22Rv1 (cell line): ENCODE results near the gene RPTOR.

ENCODE experiments used
- CTCF ChIP-seq: fragments of 450-650 bp; IDR thresholded peaks from 2 replicates; pipeline ENCODE4 v1.5.1; 2017; ENCODE audit warnings: mild to moderate bottlenecking
- ZFX ChIP-seq: fragments of 450-650 bp; IDR thresholded peaks from 2 replicates; pipeline ENCODE4 v1.6.1; 2017; ENCODE audit warnings: antibody characterized with exemption, borderline replicate concordance

- no peak for TF ChIP-seq CTCF
- no peak for TF ChIP-seq ZFX
These were observed 289.6 kb downstream of the RPTOR start for GRCh38 chr17:80833952-80834892.
